HCEC 1CT (cell line): ENCODE data around the gene CCSER2.
A peak's percentile ranks its signal among the peaks of the same experiment; 100 is the strongest.

Source experiments
- DNase-seq: peaks from one replicate; pipeline ENCODE4 v3.0.0-alpha.2; 2017

The CCSER2 gene

DNA sequence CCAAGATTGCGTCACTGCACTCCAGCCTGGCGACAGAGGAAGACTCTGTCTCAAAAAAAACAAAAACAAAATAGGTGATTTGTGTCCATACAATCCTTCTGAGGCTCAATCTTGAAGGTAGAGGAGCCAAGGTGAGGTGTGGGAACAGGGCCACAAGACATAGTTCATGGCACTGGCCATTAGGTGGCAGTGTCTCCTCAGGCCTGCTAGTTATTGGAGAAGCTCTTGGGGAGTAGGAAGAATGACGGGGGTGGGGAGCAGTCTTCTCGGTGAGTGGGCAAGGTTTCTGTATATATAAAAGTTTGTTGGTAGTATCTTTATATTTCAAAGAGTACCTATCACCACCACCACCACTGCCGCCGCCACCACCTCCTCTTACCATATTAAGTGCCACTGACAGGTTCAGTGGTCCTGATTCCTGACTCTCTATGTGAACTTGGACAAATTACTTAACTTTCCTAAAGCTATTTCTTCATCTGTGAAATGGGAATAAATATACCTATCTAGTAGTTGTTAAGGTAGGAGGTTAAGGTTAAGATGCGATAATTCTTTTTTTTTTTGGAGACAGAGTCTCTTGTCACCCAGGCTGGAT lies 24.0 kb downstream of the CCSER2 start:
- peak; percentile 48 for DNase-seq

DNA sequence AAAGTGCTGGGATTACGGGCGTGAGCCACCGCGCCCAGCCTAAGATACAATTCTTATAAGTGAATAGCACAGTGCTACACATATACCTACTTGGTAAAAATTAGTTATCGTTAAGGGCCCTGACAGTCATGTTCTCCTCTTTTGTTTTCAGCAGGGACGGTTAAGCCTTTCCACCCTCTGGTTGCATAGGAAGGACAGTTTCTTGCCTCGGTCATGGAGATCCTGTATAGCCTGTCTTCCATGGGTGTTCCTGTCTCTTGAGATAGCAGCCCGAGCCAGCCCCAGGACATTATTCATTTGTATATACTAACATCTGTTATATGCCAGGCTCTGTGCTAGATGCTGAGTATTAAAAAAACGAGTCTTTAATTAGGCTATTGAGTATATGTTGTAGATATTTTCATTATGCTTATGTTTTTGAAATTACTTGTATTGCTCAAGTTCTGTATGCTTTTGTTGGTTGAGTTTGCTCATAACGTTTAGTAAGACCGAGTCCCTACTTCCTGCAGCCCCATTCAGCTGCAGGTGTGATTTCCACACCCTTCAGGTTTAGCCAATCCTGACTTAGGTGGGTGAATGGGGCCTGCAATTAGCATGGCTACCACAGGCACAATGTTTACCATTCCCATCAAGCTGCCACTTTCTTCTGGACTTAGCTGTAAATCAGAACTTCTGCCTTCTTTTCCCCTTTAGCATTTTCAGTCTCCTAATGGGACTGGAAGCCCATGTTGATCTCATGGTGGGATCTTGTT lies 24.8 kb downstream of the CCSER2 start:
- DNase-seq = no peak

DNA sequence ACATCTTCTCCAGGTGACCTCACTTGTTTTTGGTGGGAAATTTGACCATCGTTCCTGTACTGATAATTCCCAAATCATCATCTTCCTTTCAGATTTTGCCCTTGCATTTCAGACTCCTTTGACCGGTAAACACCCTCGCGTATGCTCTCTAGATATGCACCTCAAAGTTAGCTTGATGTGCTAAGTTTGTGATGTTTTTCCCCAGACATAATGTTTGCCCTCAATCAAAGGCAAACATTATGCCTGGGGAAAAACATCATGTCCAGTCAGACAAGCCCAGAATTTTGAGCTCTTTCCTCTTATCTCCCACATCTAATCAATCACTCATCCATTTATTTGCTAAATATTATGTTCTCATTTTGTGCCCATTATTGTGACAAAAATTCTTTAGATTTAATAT lies 26.2 kb downstream of the CCSER2 start:
- no peak for DNase-seq

DNA sequence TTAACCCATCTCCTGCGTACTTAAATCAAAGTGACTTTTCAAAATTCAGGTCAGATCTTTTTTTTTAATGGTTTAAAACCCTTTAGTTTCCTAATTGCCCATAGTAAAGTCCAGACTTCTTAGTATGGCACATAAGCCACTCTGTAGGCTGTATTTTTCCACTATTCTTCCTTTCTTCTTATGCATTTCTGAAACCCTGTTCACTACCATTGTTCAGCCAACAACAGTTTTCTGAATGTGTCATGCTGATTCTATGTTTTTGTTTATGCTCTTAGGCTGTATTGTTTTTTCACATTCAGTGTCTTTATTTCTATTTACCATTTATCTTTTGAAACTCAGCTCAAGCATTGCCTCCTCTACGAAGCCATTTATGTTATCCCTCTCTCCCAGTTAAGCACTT lies 26.7 kb downstream of the CCSER2 start:
- DNase-seq = no peak

DNA sequence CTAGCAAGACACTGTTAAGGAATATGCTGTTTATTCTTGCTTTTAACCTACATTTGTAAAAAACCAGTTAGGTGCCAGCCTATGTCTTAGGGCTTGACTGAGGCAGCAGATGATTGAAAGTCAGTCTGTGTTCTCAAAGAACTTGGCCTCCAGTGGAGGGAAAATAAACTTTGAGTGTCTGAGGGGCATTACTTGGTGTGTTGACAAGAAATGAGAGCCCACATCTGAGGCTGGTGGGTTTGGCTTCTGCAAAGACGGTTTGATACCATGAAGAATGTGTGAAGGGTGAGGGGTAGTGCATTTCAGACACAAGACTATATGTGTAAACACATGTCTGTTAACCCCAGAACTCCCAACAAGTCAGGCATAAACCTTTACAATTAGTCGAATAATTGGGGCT lies 28.5 kb downstream of the CCSER2 start:
- no peak for DNase-seq

DNA sequence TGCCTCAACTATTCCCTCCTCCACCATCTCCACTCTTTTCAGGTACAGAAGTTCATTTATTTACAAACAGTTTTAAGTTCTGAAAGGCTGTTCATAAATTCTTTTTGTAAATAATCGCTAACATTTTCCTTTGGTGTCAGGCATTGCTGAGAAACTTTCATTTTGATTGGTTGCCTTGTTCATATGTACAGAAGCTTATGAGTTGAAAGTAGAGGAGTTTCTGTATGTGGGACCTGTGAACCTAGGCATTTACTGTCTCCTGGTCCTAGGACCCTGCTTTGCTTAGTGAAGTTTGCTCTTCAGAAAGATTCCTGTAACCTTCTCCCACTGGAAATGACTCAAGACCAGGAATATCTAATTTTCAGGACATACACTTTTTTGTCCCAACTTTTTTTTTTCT lies 30.4 kb downstream of the CCSER2 start:
- DNase-seq = no peak

DNA sequence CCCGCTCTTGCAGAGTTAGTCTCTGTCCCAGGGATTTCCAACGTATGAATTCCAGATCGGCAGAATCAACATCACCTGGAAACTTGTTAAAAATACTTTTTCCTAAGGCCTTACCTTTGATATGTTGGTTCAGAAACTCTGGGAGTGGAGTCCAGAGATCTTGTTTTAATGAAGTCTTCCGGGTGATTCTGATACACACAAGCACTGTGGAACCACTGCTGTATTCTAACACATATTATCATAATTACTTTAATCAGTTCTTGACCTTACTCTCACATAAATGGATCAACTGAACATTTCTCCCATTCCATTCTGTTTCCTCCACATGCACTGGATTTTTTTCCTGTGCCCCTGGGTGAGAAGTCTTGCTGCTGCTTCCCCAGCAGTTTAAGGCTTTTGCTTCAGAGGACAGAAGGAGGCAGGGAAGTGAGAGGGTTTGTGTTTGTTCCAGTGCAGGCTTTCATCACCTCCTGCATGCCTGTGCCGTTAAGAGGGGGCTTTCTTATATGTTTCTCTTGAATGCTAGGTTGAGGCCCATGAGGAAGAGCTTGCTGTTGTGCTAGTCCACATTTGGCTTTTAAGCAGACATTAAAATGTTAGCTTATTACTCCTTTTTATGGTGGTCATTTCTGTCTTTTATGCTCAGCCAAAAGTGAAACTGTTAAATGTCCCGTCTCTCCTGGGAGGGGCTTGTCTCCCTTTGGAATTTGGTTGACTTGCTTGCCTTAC lies 32.4 kb downstream of the CCSER2 start:
- peak; percentile 37 for DNase-seq

DNA sequence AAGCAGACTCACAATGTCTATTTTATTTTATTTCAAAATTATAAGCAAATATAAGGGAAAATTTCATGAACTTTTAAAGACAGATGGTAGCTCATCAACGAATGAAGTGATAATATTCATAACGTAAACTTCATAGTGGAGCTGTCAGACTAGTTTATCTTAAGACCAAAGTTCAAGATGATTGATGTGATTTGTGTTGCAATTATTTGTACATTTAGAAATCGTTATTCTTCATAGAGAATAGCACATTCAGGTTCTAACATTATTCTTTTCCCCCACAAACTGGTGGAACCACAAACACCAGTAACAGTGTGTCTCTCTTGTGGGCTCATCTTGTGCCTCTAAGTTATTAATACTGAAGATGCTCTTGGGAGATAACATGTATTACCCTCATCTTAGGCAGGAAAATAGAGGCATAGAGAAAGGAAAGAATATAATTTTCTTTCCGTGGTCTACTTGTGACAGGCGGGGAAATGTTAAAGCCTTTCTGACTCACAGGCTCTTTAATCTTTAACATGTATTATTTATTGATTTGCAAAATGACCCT lies 37.0 kb downstream of the CCSER2 start:
- no peak for DNase-seq

DNA sequence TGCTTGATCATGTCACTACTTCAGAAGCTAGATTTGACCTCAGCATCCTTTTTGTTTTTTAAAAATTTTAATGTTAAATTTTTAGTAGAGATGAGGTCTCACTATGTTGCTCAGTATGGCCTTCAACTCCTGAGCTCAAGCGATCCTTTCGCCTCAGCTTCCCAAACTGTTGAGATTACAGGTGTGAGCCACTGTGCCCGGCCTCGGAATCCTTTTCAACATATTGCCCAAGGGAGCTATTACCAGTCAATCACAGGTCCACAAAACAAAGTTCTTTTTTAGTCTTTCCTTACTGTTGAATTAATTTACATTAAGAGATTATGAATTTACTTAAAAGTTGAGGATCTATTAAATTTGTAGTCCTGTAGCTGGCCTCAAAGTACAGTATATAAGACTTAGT lies 37.7 kb downstream of the CCSER2 start:
- DNase-seq = no peak

DNA sequence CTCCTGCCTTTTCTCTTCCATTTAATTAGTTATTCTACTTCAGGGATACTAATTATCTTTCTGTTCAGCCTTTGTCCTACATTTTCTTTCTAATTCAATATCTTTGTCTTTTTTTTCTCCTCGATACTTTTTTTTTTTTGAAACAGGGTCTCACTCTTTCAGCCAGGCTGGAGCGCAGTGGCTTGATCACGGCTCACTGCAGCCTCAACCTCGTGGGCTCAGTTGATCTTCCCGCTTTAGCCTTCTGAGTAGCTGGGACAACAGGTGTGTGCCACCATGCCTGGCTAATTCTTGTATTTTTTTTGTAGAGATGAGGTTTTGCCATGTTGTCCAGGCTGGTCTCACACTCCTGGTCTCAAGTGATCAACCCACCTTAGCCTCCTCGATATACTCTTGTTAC lies 38.9 kb downstream of the CCSER2 start:
- DNase-seq = no peak

DNA sequence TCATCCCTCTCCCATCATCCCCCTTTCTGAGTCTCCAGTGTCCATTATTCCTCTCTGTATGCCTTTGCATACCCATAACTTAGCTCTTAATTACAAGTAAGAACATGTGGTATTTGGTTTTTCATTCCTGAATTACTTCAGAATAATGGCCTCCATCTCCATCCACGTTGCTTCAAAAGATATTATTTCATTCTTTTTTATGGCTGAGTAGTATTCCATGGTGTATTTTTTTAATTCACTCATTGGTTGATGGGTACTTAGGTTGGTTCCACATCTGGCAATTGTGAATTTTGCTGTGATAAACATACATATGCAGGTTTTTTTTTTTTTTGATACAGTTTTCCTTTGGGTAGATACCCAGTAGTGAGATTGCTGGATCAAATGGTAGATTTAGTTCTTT lies 40.4 kb downstream of the CCSER2 start:
- no peak for DNase-seq

DNA sequence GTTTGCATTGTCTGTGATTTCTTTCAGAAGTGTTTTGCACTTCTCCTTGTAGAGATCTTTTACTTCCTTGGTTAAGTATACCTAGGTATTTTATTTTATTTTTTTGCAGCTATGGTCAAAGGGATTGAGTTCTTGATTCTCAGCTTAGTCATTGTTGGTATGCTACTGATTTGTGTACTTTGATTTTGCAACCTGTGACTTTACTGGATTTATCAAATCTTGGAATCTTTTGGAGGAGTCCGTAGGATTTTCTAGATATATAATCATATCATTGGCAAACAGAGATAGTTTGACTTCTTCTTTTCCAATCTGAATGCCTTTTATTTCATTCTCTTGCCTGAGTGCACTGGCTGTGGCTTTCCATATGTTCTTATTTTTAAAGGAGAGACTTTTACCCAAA lies 41.9 kb downstream of the CCSER2 start:
- no peak for DNase-seq

DNA sequence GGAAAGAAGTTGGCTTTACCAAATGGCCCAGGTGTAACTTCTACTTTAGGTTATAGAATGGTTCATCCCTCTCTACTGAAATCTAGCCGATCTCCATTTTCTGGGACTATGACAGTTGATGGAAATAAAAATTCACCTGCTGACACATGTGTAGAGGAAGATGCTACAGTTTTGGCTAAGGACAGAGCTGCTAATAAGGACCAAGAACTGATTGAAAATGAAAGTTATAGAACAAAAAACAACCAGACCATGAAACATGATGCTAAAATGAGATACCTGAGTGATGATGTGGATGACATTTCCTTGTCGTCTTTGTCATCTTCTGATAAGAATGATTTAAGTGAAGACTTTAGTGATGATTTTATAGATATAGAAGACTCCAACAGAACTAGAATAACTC lies 43.6 kb downstream of the CCSER2 start:
- no peak for DNase-seq

DNA sequence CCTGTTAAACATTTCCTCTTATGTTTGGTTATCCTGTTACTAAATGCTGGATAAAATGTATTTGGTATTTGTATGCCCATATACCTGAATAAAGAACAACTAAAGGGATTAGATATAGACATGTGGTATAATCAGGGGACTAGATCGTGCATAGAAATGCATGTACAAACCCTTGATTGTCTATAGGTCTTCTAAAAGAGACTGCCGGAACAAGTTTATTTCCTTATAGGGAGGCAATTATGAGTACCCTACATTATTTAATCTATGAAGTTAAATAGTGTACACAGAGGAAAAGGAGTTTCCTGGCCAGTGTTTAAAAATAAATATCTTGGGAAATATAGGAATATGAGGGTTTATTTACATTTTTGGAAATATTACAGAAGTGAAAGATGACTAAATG lies 44.6 kb downstream of the CCSER2 start:
- DNase-seq = no peak

DNA sequence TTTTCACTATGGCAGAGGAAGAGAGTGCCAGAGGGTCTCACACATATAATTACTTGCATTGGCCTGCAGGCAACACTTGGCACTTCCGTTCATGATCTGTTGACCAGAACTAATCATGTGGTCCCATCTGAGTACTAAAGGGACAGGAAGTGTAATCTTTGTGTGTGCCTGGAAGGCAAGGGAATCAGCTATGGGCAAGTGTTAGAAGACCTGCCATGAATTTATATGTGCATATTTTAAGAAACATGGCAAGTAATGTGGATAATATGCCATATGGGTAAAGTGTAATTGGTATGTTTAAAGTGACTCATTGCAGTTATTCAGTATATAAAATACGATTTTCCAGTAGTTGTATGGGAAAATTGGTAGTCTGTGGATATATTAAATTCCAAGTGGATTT lies 46.1 kb downstream of the CCSER2 start:
- no peak for DNase-seq

DNA sequence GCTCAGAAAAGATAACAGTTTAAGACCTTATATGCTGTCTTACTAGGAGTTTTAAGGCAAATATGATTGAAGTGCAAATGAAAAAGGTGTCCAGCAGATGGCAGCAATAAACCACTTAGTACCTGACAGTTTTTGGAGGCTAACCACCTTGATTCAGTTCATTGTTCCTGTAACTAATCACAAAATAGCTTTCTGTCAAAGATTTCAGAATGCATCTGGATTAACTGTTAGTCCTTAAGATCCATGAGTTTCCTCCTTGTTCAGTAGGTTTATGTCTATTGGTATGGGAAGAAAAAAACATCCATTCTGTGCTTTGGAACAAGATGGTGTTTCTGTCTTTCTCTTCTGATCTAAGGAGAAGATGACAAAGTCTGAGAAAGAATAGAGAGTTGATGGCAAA lies 46.6 kb downstream of the CCSER2 start:
- peak; percentile 33 for DNase-seq

DNA sequence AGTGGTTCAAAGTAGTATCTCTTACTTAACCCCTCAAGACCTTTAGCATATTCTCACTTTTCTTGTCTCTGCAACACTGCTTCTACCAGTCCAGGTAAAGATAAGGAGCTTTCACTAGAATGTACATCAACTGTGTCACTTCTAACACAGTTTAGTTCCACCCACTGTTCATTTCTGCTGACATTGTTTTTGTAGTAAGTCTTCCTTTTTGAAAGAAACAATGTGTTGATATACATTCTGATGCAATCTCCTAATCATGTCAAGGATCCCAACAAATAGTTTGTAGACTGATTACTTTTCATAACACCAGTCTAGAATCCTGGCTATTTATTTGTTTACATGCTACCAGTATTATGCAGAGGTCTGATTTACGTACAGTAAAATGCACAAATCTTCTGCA lies 47.5 kb downstream of the CCSER2 start:
- DNase-seq = no peak

DNA sequence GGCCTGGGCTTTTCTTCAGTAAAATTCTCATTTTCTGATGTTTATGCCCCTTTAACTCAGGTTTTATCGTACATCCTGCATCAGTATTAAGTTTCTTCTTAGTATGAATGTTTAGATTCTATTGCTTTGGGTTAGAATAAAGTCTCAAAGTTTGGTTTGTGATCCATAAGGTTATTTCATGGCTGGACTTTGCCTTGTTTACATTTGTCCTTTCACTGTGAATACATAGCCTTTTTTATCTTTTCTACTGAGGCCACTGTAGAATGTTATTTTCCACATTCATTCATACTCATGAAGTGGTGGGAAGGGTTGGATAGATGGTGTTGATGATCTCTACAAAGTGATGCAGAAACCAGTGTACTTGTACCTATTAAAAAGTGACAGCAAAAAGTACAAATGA lies 59.8 kb downstream of the CCSER2 start:
- DNase-seq = no peak

DNA sequence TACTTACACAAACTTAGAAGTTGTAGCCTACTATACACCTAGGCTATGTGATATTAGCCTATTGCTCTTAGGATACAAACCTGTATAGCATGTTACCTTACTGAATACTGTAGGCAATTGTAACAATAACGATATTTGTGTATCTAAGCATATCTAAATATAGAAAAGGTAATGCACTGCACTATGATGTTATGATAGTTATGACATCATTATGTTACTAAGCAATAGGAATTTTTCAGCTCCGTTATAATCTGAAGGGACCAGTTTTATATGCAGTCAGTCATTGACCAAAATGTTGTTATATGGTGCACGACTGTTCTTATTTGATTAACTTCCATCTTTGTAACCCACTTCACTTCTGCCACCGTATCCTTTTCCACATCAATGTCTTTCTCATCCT lies 62.0 kb downstream of the CCSER2 start:
- DNase-seq = no peak

DNA sequence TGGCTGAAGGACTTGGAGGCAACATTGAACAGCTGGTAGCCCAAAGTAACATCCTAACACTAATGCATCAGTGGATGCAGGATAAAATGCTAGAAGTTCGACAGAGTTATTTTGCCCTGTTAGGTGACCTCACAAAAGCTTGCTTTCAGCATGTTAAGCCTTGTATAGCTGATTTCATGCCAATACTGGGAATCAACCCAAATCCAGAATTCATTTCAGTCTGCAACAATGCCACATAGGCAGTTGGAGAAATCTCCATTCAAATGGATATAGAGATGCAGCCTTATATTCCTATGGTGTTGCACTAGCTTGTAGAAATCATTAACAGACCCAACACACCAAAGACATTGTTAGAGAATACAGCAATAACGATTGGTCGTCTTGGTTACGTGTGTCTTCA lies 62.9 kb downstream of the CCSER2 start:
- no peak for DNase-seq

DNA sequence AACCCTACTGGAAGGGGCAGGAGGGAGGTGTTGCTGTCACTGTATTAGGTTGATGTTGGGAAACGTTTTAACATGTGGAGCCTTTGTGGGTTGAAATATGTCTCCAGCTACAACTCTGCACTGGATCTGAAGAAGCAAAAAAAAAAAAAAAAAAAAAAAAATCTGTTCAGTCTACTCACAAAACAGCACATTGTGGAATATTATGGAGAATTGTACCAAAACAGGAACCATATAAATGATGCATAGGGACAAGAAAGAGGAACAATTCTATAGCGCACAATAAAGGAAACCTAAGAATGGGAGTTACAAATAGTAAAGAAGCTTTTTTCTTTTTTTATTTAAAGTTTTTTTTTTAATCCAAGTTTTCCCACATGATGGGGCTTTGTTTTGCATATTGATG lies 63.8 kb downstream of the CCSER2 start:
- no peak for DNase-seq

DNA sequence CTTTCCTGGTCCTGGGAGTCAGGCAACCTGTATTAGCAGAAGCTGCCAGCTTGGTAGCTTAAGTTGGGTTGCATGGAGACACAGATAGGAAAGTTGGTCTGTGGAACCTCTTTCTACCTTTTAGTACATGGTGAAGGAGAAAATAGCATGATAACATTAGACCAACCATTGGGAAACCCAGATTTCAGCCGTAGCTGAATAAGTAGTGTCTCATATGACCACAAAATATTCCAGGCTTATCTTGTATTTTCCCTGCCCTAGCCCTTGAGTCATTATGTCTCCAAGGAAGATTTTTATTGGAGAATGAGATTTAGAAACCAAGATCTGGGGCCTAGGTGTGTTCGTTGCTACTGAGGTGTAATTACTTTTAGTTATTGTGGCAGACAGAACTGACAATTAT lies 67.2 kb downstream of the CCSER2 start:
- DNase-seq = no peak

DNA sequence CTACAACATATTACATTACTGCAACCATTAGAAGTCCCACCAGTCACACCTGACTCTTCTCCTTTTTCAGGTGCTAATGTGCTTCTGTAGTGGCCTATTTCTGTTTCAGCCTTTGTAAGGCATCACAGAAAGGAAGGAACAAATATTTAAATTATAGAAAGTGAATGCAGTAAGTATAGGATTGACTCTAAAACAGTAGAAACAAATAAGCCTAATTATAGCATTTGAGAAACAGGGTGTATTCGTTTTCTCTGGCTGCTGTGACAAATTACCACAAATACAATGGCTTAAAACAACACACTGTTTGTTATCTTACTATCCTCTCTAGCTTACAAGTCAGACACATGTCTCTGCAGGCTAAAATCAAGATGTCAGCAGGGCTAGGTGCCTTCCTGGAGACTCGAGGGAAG lies 69.4 kb downstream of the CCSER2 start:
- no peak for DNase-seq

DNA sequence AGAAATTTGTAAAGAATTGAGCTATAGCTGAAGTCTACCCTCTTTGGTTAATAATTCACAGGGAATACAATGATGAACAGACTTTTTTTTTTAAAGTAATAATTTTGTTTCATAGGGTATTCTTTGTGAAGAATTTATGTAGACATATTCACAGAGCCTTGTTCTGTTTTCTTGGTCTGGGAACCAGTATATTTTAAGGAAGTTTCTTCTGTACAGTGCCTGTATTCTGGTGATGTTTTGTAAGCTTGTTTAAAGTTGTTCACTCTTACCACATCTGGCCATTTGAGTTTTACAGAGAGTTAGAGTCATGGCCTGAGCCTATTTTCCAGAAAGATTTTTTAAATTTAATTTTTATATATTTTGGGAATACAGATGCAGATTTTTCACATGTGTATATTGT lies 70.3 kb downstream of the CCSER2 start:
- DNase-seq = no peak
